Astrocyte (in vitro differentiated cells and primary cell): Measurements from ENCODE around the gene HMCN1. TPM values are rescaled to one million over a fixed set of nuclear protein-coding genes. Genes with fewer than 3 reads are reported as not detected.
A peak's percentile ranks its signal among the peaks of the same experiment; 100 is the strongest.

Experiments
- DNase-seq: peaks from one replicate; pipeline ENCODE4 v3.0.0-alpha.2; 2010; ENCODE audit warnings: low read depth
- FAIRE-seq: peaks from 2 replicates; lab custom pipeline; 2011; peaks lifted over from hg19 to GRCh38; lab: Jason Lieb, UNC
- H2AFZ ChIP-seq: 2 replicates; pipeline ENCODE4 v1.6.0; 2012; ENCODE audit warnings: low read depth, low read length, inconsistent platforms
- H3K27ac ChIP-seq: 2 replicates; pipeline ENCODE4 v1.5.1; 2011; ENCODE audit warnings: low read depth, low read length, inconsistent platforms
- H3K27me3 ChIP-seq: 2 replicates; pipeline ENCODE4 v1.6.0; 2011; ENCODE audit warnings: low read length, inconsistent platforms; ENCODE audit not compliant: insufficient read depth
- H3K36me3 ChIP-seq: 2 replicates; pipeline ENCODE4 v1.5.1; 2011; ENCODE audit warnings: low read length, inconsistent platforms; ENCODE audit not compliant: insufficient read depth
- H3K4me1 ChIP-seq: 2 replicates; pipeline ENCODE4 v1.5.1; 2011; ENCODE audit warnings: low read length, inconsistent platforms; ENCODE audit not compliant: insufficient read depth
- H3K4me2 ChIP-seq: 2 replicates; pipeline ENCODE4 v1.6.0; 2012; ENCODE audit warnings: low read length, inconsistent platforms
- H3K4me3 ChIP-seq: 2 replicates; pipeline ENCODE4 v1.5.1; 2011; ENCODE audit warnings: low read depth, mild to moderate bottlenecking, low read length, inconsistent platforms; ENCODE audit not compliant: insufficient read depth
- H3K79me2 ChIP-seq: 2 replicates; pipeline ENCODE4 v1.6.0; 2012; ENCODE audit warnings: mild to moderate bottlenecking, low read length, inconsistent platforms; ENCODE audit not compliant: insufficient read depth
- H3K9ac ChIP-seq: 2 replicates; pipeline ENCODE4 v1.6.0; 2012; ENCODE audit warnings: mild to moderate bottlenecking, low read length, inconsistent platforms
- H3K9me3 ChIP-seq: 2 replicates; pipeline ENCODE4 v1.5.1; 2012; ENCODE audit warnings: low read depth, mild to moderate bottlenecking, low read length, inconsistent platforms; ENCODE audit not compliant: insufficient read depth
- H4K20me1 ChIP-seq: 2 replicates; pipeline ENCODE4 v1.6.0; 2012; ENCODE audit warnings: low read length, inconsistent platforms; ENCODE audit not compliant: insufficient read depth
- H3K27ac Mint-ChIP-seq: one replicate; pipeline ENCODE4 v1.8.0; 2021; ENCODE audit warnings: mild to moderate bottlenecking, mixed read lengths; ENCODE audit not compliant: unreplicated experiment
- H3K27me3 Mint-ChIP-seq: one replicate; pipeline ENCODE4 v1.8.0; 2021; ENCODE audit warnings: low read depth, mixed read lengths; ENCODE audit not compliant: unreplicated experiment
- H3K36me3 Mint-ChIP-seq: one replicate; pipeline ENCODE4 v1.8.0; 2021; ENCODE audit warnings: low read depth, mixed read lengths; ENCODE audit not compliant: unreplicated experiment
- H3K4me1 Mint-ChIP-seq: one replicate; pipeline ENCODE4 v1.8.0; 2021; ENCODE audit warnings: low read depth, mixed read lengths; ENCODE audit not compliant: unreplicated experiment
- H3K4me3 Mint-ChIP-seq: one replicate; pipeline ENCODE4 v1.8.0; 2021; ENCODE audit warnings: mild to moderate bottlenecking, moderate library complexity, mixed read lengths; ENCODE audit not compliant: unreplicated experiment
- H3K9me3 Mint-ChIP-seq: one replicate; pipeline ENCODE4 v1.8.0; 2021; ENCODE audit warnings: mild to moderate bottlenecking, mixed read lengths; ENCODE audit not compliant: unreplicated experiment
- EZH2 ChIP-seq: IDR thresholded peaks from 2 replicates; pipeline ENCODE4 v1.6.1; 2012; ENCODE audit warnings: mild to moderate bottlenecking, low read length, inconsistent platforms; ENCODE audit not compliant: insufficient read depth
- total RNA-seq: library from RNA; stranded (reverse); gene quantifications from 2 replicates; pipeline ENCODE4 v1.2.1, GENCODE V29; 2021
- TF ChIP-seq, protein P1 (sequence below): IDR thresholded peaks from 2 replicates; pipeline ENCODE4 v1.5.1; 2011; ENCODE audit warnings: low read depth, mild to moderate bottlenecking, inconsistent platforms, low read length, moderate library complexity; ENCODE audit not compliant: insufficient read depth

The HMCN1 gene
- total RNA-seq, 1 donor from 2014 or later: 19.7 TPM

- DNase-seq (peak; percentile 64), FAIRE-seq (peak; percentile 71)
- Histone ChIP-seq H3K4me2 (peak overlapping the region; percentile 16), H3K27me3 (no peaks in the 10 kb centered on the region), H3K4me1 (peaks cover 45% of the 10 kb centered on the region), H3K9ac (no peak overlapping the region), H2AFZ (no peak overlapping the region), H3K4me3 (no peak overlapping the region), H3K79me2 (no peaks in the 10 kb centered on the region), H3K36me3 (no peaks in the 10 kb centered on the region), H3K9me3 (no peaks in the 10 kb centered on the region), H4K20me1 (no peaks in the 10 kb centered on the region), H3K27ac (peak overlapping the region; percentile 37)
- Mint-ChIP-seq H3K9me3 (no peaks in the 10 kb centered on the region), H3K4me1 (peaks cover 59% of the 10 kb centered on the region), H3K27ac (peak overlapping the region; percentile 92), H3K36me3 (no peaks in the 10 kb centered on the region), H3K27me3 (no peaks in the 10 kb centered on the region), H3K4me3 (no peak overlapping the region)
- TF ChIP-seq, protein P1, sequence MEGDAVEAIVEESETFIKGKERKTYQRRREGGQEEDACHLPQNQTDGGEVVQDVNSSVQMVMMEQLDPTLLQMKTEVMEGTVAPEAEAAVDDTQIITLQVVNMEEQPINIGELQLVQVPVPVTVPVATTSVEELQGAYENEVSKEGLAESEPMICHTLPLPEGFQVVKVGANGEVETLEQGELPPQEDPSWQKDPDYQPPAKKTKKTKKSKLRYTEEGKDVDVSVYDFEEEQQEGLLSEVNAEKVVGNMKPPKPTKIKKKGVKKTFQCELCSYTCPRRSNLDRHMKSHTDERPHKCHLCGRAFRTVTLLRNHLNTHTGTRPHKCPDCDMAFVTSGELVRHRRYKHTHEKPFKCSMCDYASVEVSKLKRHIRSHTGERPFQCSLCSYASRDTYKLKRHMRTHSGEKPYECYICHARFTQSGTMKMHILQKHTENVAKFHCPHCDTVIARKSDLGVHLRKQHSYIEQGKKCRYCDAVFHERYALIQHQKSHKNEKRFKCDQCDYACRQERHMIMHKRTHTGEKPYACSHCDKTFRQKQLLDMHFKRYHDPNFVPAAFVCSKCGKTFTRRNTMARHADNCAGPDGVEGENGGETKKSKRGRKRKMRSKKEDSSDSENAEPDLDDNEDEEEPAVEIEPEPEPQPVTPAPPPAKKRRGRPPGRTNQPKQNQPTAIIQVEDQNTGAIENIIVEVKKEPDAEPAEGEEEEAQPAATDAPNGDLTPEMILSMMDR: no peak
- TF ChIP-seq EZH2: no peak
Observed at GRCh38 chr1:185969524-185969991, 235.4 kb downstream of the HMCN1 start.

- Mint-ChIP-seq H3K4me1 (peaks cover 52% of the 10 kb centered on the region), H3K27ac (peak overlapping the region; percentile 98), H3K4me3 (no peak overlapping the region), H3K9me3 (peaks cover 2% of the 10 kb centered on the region), H3K27me3 (no peaks in the 10 kb centered on the region), H3K36me3 (no peaks in the 10 kb centered on the region)
- Histone ChIP-seq H4K20me1 (no peaks in the 10 kb centered on the region), H3K4me2 (peak overlapping the region; percentile 59), H3K79me2 (no peaks in the 10 kb centered on the region), H3K36me3 (no peaks in the 10 kb centered on the region), H3K27me3 (no peaks in the 10 kb centered on the region), H3K4me3 (no peak overlapping the region), H3K4me1 (peaks cover 47% of the 10 kb centered on the region), H2AFZ (no peak overlapping the region), H3K27ac (peak overlapping the region; percentile 74), H3K9ac (peak overlapping the region; percentile 47), H3K9me3 (no peaks in the 10 kb centered on the region)
- peak; percentile 96 for DNase-seq
- no peak for TF ChIP-seq EZH2
- TF ChIP-seq, protein P1: no peak
- peak; percentile 99 for FAIRE-seq
Observed at GRCh38 chr1:185971688-185972087, 237.5 kb downstream of the HMCN1 start.

DNA sequence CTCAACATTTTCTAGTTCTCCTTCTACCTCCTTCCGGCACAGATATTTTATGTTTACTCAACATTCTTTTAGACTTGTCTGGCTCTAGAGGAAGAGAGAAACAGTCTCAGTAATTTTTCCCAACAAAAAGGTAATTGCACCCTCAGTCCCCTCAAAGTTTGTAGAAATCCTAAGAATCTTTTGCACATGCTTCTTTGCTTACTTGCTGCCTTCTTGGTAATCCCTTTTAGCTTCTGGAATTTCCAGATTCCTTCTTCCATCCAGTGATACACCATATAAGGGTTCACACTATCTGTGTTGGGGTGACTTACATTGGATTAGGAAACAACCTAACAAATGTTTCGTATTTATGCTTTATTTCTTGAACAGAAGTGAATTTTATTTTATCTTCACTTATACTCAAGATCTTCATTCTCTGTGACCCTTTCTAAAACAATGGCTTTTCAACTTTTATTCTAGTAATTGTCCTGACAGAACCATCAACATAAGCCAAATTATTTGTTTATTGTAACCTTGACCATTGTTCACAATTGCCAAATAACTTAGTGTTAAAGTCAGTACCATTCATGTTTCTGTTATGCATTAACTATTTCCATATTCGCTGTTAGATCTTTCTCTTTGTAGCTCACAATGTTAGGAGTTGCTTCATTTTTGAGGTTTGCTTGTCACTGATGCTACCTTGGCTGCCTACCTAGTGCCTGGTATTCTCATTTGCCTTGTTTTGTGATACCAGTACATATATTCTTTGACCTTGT, 238.1 kb downstream of the HMCN1 start:
- H3K4me3 Mint-ChIP-seq: peak overlapping the region; percentile 15
- H3K36me3 ChIP-seq: no peaks in the 10 kb centered on the region
- no peaks in the 10 kb centered on the region for H3K27me3 Mint-ChIP-seq
- no peaks in the 10 kb centered on the region for H4K20me1 ChIP-seq
- H3K4me2 ChIP-seq: peak overlapping the region; percentile 59
- peak overlapping the region; percentile 98 for H3K27ac Mint-ChIP-seq
- H3K9me3 ChIP-seq: no peaks in the 10 kb centered on the region
- DNase-seq (peak; percentile 64), FAIRE-seq (no peak)
- peaks cover 47% of the 10 kb centered on the region for H3K4me1 ChIP-seq
- H3K27me3 ChIP-seq: no peaks in the 10 kb centered on the region
- H3K4me1 Mint-ChIP-seq: peaks cover 52% of the 10 kb centered on the region
- peaks cover 3% of the 10 kb centered on the region for H3K9me3 Mint-ChIP-seq
- H3K9ac ChIP-seq: peak overlapping the region; percentile 47
- H3K36me3 Mint-ChIP-seq: no peaks in the 10 kb centered on the region
- H3K4me3 ChIP-seq: no peak overlapping the region
- H3K79me2 ChIP-seq: no peaks in the 10 kb centered on the region
- TF ChIP-seq EZH2: no peak
- TF ChIP-seq, protein P1: no peak
- H3K27ac ChIP-seq: peak overlapping the region; percentile 74
- no peak overlapping the region for H2AFZ ChIP-seq
